PC-9 (cell line): ENCODE results near the gene A4GALT.

ENCODE experiments used
- EZH2 ChIP-seq: fragments of 200-600 bp; sonication (generic); IDR thresholded peaks from 2 replicates; pipeline ENCODE4 v1.8.0; 2017; ENCODE audit warnings: antibody characterized with exemption, low read depth
- TF ChIP-seq, protein P1 (sequence below): fragments of 200-600 bp; sonication (generic); conservative IDR thresholded peaks from 2 replicates; pipeline ENCODE4 v1.6.1; 2017; ENCODE audit warnings: mixed run types, antibody characterized with exemption, mild to moderate bottlenecking, moderate library complexity

DNA sequence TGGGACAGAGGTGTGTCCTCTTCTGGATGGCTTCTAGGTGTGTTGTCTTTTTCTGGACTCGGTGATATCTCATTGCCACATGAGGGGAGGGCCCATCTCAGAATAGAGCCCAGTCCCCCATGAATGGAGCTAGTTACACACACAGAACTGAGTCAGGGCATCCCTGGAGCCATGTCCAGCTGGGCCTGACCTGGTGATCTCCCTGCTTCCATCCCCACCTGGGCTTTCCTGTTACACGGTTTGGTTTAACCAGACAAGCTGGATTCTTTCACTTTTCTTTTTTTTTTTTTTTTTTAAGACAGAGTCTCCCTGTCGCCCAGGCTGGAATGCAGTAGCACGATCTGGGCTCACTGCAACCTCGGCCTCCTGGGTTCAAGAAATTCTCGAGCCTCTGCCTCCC, 6.1 kb upstream of the A4GALT start:
- TF ChIP-seq, protein P1, sequence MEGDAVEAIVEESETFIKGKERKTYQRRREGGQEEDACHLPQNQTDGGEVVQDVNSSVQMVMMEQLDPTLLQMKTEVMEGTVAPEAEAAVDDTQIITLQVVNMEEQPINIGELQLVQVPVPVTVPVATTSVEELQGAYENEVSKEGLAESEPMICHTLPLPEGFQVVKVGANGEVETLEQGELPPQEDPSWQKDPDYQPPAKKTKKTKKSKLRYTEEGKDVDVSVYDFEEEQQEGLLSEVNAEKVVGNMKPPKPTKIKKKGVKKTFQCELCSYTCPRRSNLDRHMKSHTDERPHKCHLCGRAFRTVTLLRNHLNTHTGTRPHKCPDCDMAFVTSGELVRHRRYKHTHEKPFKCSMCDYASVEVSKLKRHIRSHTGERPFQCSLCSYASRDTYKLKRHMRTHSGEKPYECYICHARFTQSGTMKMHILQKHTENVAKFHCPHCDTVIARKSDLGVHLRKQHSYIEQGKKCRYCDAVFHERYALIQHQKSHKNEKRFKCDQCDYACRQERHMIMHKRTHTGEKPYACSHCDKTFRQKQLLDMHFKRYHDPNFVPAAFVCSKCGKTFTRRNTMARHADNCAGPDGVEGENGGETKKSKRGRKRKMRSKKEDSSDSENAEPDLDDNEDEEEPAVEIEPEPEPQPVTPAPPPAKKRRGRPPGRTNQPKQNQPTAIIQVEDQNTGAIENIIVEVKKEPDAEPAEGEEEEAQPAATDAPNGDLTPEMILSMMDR, result no peak
- no peak for TF ChIP-seq EZH2
